Motor neuron (in vitro differentiated cells): ENCODE results near the gene HPCAL1. TPM values are rescaled to one million over a fixed set of nuclear protein-coding genes. Genes with fewer than 3 reads are reported as not detected.

Experiments used
- ATAC-seq, 8 experiments: fragments of 200-7000 bp; cut with Tn5 transposase; replicated peaks in 6 of 8; 2 replicates each; pipeline ENCODE4 v1.8.0; 2021; ENCODE audit warnings: mild to moderate bottlenecking in 8 of 8, moderate library complexity in 8 of 8
- H3K27ac ChIP-seq, 2 donors: fragments of 250-450 bp; sonication (Bioruptor Pico); 2 replicates each; pipeline ENCODE4 v1.9.0; 2021; ENCODE audit warnings: antibody characterized with exemption in 2 of 2, mild to moderate bottlenecking in 2 of 2, moderate library complexity in 1 of 2
- H3K4me1 ChIP-seq, 2 donors: fragments of 250-450 bp; sonication (Bioruptor Pico); replicated peaks in 1 of 2; 2 replicates each; pipeline ENCODE4 v1.6.1; 2021; ENCODE audit warnings: antibody characterized with exemption in 2 of 2, mild to moderate bottlenecking in 2 of 2, moderate library complexity in 1 of 2
- H3K4me3 ChIP-seq, 5 donors: fragments of 250-450 bp; sonication (Bioruptor Pico); 2 replicates each; pipeline ENCODE4 v1.9.0; 2021; ENCODE audit warnings: antibody characterized with exemption in 5 of 5, mild to moderate bottlenecking in 5 of 5, moderate library complexity in 4 of 5
- WGBS, 10 experiments: fragments of 450-650 bp; shearing (Covaris generic); methylation state at CpG; one replicate each; pipeline ENCODE4 v1.0.0; 2022; 5-methylcytosine and 5-hydroxymethylcytosine counted together
- in situ Hi-C, 9 experiments: fragments of 400-800 bp; cut with MboI; loops; one replicate each; pipeline ENCODE4 v1.15.0; 2021; ENCODE audit warnings: low sequenced_read_pairs in 9 of 9, low pct_unique_long_range_greater_than_20kb in 2 of 9; ENCODE audit not compliant: unreplicated experiment in 9 of 9
- total RNA-seq, 8 experiments: library from RNA; unstranded; fragments of 300-600 nt; gene quantifications; 2 replicates each; pipeline versions ENCODE4 v1.2.3 to v1.2.4, GENCODE V29; 2022

HPCAL1 gene
- total RNA-seq, 8 experiments from 2014 or later: 19.0 to 43.2 (median 24.9) TPM

GRCh38 chr2:10425699-10426098 is 123.0 kb downstream of the HPCAL1 start:
- peak in 6 of 8 experiments; percentile 41 to 86 (median 68) for ATAC-seq
- H3K4me1 ChIP-seq: peaks cover 20 to 30% of the 10 kb centered on the region in 2 donors
- no peak overlapping the region for H3K4me3 ChIP-seq
- H3K27ac ChIP-seq: no peak overlapping the region
- in situ Hi-C loops: loop anchor here in 2 of 9 experiments (10.0 to 25.0 kb wide), 2 partner anchors 291 to 613 kb away; no protein-coding TSS in a partner anchor
- 66 to 92% (median 84%) methylated on average over 2 to 5 of the region's 10 CpGs; no CpG with 5 or more reads in 6 of the 10 experiments for WGBS, 10 experiments

- 0 to 100% (median 55%) methylated on average over 1 to 7 of the region's 40 CpGs; no CpG with 5 or more reads in 2 of the 10 experiments for WGBS, 10 experiments
- H3K27ac ChIP-seq: peak overlapping the region; percentile 14 to 30
- peak in 5 of 8 experiments; percentile 73 to 82 (median 74) for ATAC-seq
Measured at GRCh38 chr2:10426726-10427617, 124.3 kb downstream of the HPCAL1 start.

GRCh38 chr2:10427618-10427949 is 124.9 kb downstream of the HPCAL1 start:
- WGBS, 10 experiments: 20 to 60% (median 40%) methylated on average over 1 to 9 of the region's 17 CpGs; no CpG with 5 or more reads in 6 of the 10 experiments
- Histone ChIP-seq H3K27ac (peak overlapping the region in 1 of 2 donors; percentile 0), H3K4me3 (no peak overlapping the region), H3K4me1 (peaks cover 21 to 30% of the 10 kb centered on the region in 2 donors)
- in situ Hi-C loops: loop anchor here in 2 of 9 experiments (10.0 to 25.0 kb wide), 2 partner anchors 293 to 615 kb away; no protein-coding TSS in a partner anchor
- ATAC-seq: peak in 4 of 8 experiments; percentile 5 to 52 (median 14)

More at GRCh38 chr2:10426726-10427617, 124.3 kb downstream of the HPCAL1 start:
- Histone ChIP-seq H3K4me3 (no peak overlapping the region), H3K4me1 (peaks cover 20 to 30% of the 10 kb centered on the region in 2 donors)
- in situ Hi-C loops: loop anchor here in 2 of 9 experiments (10.0 to 25.0 kb wide), 2 partner anchors 292 to 615 kb away; no protein-coding TSS in a partner anchor

GRCh38 chr2:10428355-10428754 is 125.7 kb downstream of the HPCAL1 start:
- peaks cover 27 to 33% of the 10 kb centered on the region in 2 donors for H3K4me1 ChIP-seq
- in situ Hi-C loops: loop anchor here in 2 of 9 experiments (10.0 to 25.0 kb wide), 2 partner anchors 294 to 616 kb away; no protein-coding TSS in a partner anchor
- H3K27ac ChIP-seq: no peak overlapping the region
- 76 to 100% (median 100%) methylated on average over 1 to 3 of the region's 8 CpGs; no CpG with 5 or more reads in 4 of the 10 experiments for WGBS, 10 experiments
- ATAC-seq: no peak
- H3K4me3 ChIP-seq: no peak overlapping the region

GRCh38 chr2:10428924-10429323 is 126.2 kb downstream of the HPCAL1 start:
- H3K4me3 ChIP-seq: no peak overlapping the region
- ATAC-seq: no peak
- in situ Hi-C loops: loop anchor here in 2 of 9 experiments (10.0 to 25.0 kb wide), 2 partner anchors 294 to 617 kb away; no protein-coding TSS in a partner anchor
- peaks cover 30 to 33% of the 10 kb centered on the region in 2 donors for H3K4me1 ChIP-seq
- WGBS, 10 experiments: 80 to 100% (median 100%) methylated on average over 1 to 3 of the region's 3 CpGs; no CpG with 5 or more reads in 5 of the 10 experiments
- no peak overlapping the region for H3K27ac ChIP-seq

GRCh38 chr2:10430886-10431622 is 128.3 kb downstream of the HPCAL1 start:
- in situ Hi-C loops: loop anchor here in 3 of 9 experiments (10.0 to 25.0 kb wide), 2 partner anchors 306 to 619 kb away; partner anchors contain the start of gene RRM2 (in 2 of the 3)
- WGBS, 10 experiments: 60 to 94% (median 83%) methylated on average over 1 to 6 of the region's 8 CpGs; no CpG with 5 or more reads in 3 of the 10 experiments
- Histone ChIP-seq H3K27ac (no peak overlapping the region), H3K4me3 (no peak overlapping the region), H3K4me1 (peaks cover 22 to 33% of the 10 kb centered on the region in 2 donors)
- ATAC-seq: no peak

- H3K27ac ChIP-seq: no peak overlapping the region
- WGBS, 10 experiments: 19 to 100% (median 65%) methylated on average over 1 to 11 of the region's 16 CpGs; no CpG with 5 or more reads in 6 of the 10 experiments
- ATAC-seq: no peak
- no peak overlapping the region for H3K4me3 ChIP-seq
- H3K4me1 ChIP-seq: peaks cover 15 to 25% of the 10 kb centered on the region in 2 donors
- in situ Hi-C loops: loop anchor here in 3 of 9 experiments (10.0 to 25.0 kb wide), 2 partner anchors 307 to 619 kb away; partner anchors contain the start of gene RRM2 (in 2 of the 3)
Measured at GRCh38 chr2:10431797-10432196, 129.1 kb downstream of the HPCAL1 start.

- in situ Hi-C loops: loop anchor here in 3 of 9 experiments (10.0 to 25.0 kb wide), 2 partner anchors 308 to 620 kb away; partner anchors contain the start of gene RRM2 (in 2 of the 3)
- H3K4me1 ChIP-seq: peaks cover 7 to 18% of the 10 kb centered on the region in 2 donors
- H3K27ac ChIP-seq: no peak overlapping the region
- H3K4me3 ChIP-seq: no peak overlapping the region
- WGBS, 10 experiments: 80% methylated on average over 2 of the region's 49 CpGs; no CpG with 5 or more reads in 9 of the 10 experiments
- ATAC-seq: peak in 7 of 8 experiments; percentile 3 to 50 (median 39)
Measured at GRCh38 chr2:10432311-10433181, 129.8 kb downstream of the HPCAL1 start.

- Histone ChIP-seq H3K4me3 (no peak overlapping the region), H3K27ac (no peak overlapping the region), H3K4me1 (peaks cover 3 to 17% of the 10 kb centered on the region in 2 donors)
- WGBS, 10 experiments: 73 to 100% (median 87%) methylated on average over 1 to 6 of the region's 10 CpGs; no CpG with 5 or more reads in 6 of the 10 experiments
- in situ Hi-C loops: loop anchor here in 3 of 9 experiments (10.0 to 25.0 kb wide), 2 partner anchors 309 to 621 kb away; partner anchors contain the start of gene RRM2 (in 2 of the 3)
- ATAC-seq: no peak
Measured at GRCh38 chr2:10433264-10433946, 130.7 kb downstream of the HPCAL1 start.

- H3K4me3 ChIP-seq: no peak overlapping the region
- H3K4me1 ChIP-seq: peaks cover 3 to 17% of the 10 kb centered on the region in 2 donors
- H3K27ac ChIP-seq: no peak overlapping the region
- in situ Hi-C loops: loop anchor here in 3 of 9 experiments (10.0 to 25.0 kb wide), 2 partner anchors 309 to 622 kb away; partner anchors contain the start of gene RRM2 (in 2 of the 3)
- WGBS, 10 experiments: 24 to 100% methylated on average over 1 to 2 of the region's 19 CpGs; no CpG with 5 or more reads in 8 of the 10 experiments
- ATAC-seq: peak in 7 of 8 experiments; percentile 4 to 33 (median 16)
Measured at GRCh38 chr2:10433947-10434885, 131.5 kb downstream of the HPCAL1 start.
